Glomerular endothelial cell (primary cell): ENCODE results near the gene KRT77. TPM values are rescaled to one million over a fixed set of nuclear protein-coding genes. Genes with fewer than 3 reads are reported as not detected.
"Not testable (repeated sequence)": the region's sequence is repeated elsewhere in the genome, so short reads cannot be mapped to it uniquely, and the experiment has no call there.

Source experiments
- DNase-seq: peaks from one replicate; pipeline ENCODE4 v3.0.0-alpha.2; 2011; ENCODE audit warnings: low read depth, low spot score; ENCODE audit errors: extremely low read depth
- total RNA-seq: library from RNA; depleted of rRNA; stranded (reverse); fragments of >200 nt; gene quantifications from 2 replicates; pipeline ENCODE4 v1.2.3, GENCODE V29; 2015

The KRT77 gene
- total RNA-seq, 1 donor from 2014 or later: not detected

DNA sequence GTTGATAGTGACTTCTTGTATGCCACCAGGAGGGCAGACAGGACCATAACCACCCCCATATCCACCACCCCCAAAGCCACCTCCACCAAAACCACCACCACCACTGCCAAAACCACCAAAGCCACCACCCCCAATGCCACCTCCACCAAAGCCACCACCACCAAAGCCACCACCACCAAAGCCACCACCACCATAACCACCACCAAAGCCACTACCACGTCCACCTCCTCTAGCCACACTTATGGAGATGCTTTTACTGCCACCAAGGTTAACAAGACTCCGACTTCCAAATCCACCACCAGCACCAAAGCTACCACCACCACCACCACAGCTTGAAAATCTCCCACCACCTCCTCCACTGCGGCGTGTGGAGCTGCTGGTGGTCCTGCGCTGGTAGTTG is 23.4 kb downstream of the KRT77 start:
- no peak for DNase-seq

DNA sequence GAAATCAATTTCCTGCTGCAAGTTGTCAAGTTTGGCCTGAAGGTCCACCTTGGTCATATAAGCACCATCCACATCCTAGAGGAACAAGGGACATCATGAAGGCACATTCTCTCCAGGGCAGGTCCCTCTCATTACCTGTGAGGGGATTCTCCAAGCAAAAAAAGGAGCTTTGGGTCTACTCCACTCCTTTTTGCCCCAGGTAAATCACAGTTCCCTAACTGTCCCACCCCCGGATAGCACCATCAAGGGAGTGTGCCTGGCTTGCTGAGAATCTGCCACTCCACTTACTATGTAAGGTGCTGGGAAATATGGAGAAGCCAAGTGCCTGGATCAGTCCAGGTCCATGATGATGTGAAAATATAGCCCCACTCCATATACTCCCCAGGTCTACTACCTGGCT is 25.7 kb downstream of the KRT77 start:
- DNase-seq: no peak

- DNase-seq: no peak
These were observed 26.2 kb downstream of the KRT77 start for GRCh38 chr12:52677126-52677525.

DNA sequence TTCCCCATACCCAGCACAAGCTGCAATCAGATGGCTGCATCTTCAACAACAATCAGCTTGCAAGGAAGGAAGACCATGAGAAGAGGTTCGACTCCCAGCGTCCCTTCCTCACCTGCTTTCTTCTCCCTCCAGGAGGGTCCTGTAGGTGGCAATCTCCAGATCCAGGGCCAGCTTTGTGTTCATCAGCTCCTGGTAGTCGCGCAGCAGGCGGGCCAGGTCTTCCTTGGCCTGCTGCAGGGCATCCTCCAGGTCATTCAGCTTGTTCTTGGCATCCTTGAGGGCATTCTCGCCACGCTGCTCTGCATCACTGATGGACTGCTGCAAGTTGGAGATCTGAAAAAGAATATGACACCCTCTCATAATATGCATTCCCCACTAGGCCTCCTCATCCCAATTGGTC is 27.2 kb downstream of the KRT77 start:
- no peak for DNase-seq

DNA sequence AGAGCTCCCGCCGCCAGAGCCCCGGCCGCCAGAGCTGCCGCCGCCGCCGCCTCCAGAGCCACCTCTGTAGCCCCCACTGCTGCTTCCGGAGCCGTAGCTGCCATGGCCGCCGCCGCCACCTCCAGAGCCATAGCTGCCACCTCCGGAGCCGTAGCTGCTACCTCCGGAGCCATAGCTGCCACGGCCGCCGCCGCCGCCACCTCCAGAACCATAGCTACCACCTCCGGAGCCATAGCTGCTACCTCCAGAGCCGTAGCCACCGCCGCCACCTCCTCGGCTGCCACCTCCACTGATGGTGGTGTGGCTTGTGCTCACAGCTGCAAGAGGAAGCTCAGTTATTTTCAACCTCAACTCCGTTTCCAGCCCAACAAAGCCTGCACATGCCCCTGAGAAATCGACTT is 28.0 kb downstream of the KRT77 start:
- DNase-seq: no peak

DNA sequence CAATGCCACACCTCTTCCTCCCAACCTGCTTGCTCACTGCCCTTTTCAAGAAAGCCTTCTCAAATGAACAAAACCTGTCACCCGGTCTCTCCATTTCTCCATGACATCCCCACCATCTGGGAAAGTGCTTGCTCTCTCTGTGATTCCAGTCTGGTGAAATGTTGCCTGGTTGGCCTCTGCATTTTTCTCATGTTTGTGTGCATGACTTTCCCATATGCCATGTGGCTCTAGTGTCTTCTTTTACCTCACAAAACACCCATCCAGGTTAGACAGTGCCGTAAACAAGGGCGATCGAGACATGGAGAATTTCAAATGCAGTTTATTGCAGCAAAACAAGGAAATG is 28.9 kb downstream of the KRT77 start:
- DNase-seq: no peak

GRCh38 chr12:52673713-52674432 is 29.5 kb downstream of the KRT77 start:
- no peak for DNase-seq

DNA sequence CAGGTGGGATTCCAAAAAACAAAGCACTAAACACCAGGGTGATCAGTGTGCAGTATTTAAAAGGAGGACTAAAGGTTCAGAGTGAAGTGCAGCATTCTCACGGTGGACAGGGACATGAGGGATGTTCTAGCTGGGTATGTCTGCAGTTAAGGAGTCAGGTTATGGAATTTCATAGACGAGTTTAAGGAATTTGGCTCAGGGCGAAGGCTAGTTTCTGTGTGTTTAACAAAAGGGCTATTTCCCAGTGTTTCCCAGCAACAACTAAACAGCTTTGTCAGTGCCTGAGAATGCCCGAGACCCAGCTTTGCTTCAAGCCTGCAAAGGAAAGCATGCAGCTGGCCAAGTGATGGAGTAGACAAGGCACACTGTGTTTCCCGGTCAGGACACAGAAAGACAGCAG is 30.1 kb downstream of the KRT77 start:
- DNase-seq: no peak

GRCh38 chr12:52672321-52672933 is 30.9 kb downstream of the KRT77 start:
- DNase-seq: no peak

DNA sequence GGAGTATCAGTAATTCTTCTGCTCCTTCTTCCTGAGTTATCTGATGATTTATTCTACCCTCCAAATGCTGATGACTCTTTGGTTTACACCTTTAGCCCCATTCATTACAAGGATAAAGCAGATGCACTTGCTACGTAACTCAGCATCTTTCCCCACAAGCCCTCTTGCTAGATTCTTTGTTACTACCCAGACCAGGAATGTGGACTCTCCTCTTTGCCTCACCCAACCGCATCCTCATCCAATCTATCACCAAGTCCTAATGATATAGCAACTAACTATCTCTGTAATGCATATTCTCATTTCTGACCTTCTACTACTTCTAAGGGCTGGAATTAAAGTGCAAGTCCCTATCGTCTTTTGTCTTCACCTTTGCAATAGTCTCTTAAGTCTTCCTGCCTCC is 32.4 kb downstream of the KRT77 start:
- no peak for DNase-seq

- no peak for DNase-seq
These were observed 32.8 kb downstream of the KRT77 start for GRCh38 chr12:52670506-52670905.

DNA sequence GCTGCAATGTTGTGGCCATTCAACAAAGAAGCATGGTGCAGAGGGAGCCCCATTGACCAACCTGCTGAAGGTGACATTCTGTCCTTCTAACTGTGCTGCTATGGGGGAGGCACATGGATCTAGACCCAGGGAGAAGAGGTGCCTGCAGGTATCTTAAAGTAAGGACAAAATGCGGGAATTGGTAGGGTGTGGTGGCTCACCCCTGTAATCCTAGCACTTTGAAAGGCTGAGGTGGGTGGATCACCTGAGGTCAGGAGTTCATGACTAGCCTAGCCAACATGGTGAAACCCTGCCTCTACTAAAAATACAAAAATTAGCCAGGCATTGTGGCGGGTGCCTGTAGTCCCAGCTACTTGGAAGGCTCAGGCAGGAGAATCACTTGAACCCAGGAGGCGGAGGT is 33.4 kb downstream of the KRT77 start:
- not testable (repeated sequence) for DNase-seq

GRCh38 chr12:52669426-52669825 is 33.9 kb downstream of the KRT77 start:
- no peak for DNase-seq

- no peak for DNase-seq
These were observed 35.4 kb downstream of the KRT77 start for GRCh38 chr12:52667931-52668330.

GRCh38 chr12:52667509-52667908 is 35.8 kb downstream of the KRT77 start:
- no peak for DNase-seq

DNA sequence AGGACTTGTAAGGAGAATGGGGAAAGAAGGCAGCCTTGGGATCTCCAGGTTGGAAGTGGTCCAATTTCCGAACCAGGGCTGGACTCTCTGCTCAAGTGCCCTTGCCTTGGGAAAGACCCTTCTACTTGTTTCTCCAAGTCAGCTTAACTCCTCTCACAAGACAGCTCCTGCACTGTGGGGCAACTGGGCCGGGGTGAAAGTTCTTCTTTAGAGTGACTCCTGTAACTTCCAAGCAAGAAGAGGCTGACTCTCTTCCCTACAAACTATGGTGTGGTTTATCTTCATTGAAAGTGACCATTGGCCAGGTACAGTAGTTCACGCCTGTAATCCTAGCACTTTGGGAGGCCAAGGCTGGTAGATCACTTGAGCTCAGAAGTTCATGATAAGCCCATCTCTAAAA is 36.9 kb downstream of the KRT77 start:
- DNase-seq: no peak

DNA sequence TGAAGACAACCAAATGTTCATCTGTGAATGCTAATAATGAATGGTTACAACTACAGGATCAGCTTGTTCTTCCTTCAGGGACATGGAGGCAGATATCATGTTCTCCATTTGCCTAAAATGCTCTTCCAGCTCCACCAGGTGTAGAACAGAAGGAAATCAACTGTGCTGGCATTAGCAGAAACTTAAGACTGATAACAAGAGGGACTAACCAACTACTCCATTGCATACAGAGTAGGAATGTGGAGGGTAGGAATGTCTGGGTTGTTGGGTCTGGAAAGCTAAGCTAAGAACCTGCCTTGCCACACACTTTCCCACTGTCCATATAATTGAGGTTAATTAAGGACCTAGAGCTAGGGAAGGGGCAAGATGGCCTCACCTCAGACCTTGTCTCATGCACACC is 39.9 kb downstream of the KRT77 start:
- no peak for DNase-seq

DNA sequence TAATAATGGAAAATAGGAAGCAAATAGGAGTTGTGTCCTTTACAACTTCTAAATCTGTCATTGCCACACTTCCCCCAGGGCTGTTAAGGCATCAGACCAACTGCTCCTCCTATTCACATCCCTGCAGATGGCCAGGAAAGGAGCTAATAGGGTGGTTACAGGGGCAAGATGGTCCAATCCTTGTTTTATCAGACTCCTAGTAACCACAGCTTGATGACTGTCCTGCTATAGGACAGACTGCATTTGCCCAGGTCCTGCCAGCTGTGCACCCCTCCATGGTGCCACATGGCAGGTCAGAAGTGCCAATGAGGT is 40.5 kb downstream of the KRT77 start:
- DNase-seq: no peak

DNA sequence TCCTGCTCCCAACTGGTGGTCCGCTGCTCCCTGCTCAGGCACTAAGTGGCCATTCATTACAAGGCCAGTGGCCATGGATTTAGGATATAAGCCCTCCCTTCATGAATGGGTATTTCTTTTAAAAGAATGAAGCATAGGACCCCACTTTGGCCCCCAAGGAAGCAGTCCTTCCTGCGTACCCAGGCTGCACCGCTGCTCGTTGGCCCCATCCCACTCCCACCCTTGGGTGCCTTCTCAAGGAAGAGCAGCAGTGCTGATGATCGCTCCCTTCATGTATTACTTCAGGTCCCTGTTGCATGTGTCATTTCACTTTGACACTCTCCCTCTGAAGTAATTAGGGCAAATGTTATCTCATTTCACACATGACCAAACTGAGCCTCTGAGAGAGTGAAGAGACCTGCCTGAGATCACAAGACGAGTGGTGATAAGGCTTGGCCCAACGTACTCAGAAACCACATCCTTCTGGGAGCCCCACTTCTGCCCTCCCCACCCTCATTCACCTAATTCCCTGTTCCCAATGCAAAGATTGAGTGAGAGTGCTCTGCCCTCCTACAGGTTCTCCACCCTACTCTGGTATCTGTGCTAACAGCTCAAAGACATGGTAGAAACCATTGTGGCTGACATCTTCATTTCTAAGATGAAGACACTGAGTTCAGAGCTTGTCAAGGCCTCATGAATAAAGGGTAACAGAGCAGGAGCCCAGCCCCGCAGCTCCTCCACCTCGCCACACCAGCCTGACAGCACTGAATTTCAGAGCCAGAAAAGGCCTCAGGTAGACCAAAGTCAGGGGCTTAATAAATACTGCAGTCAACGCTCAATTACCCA is 41.0 kb downstream of the KRT77 start:
- no peak for DNase-seq

DNA sequence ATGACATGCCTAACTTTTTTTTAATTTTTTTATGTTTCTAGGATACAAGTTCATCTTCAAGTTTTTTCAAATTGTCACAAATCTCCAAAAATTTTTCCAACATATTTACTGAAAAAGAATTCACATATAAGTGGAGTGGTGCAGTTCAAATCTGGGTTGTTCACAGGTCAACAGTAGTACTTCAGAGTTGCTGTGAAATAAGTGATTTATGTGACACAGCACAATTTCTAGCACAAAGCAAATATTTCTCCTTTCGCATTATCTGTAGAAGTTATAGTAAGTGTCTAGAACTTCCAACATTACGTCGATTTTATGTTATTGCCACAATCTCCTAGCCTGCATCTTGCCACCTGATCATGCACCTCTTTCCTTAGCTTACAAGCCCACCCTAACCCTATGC is 41.7 kb downstream of the KRT77 start:
- DNase-seq: no peak

- DNase-seq: no peak
These were observed 42.3 kb downstream of the KRT77 start for GRCh38 chr12:52660934-52661499.

- DNase-seq: no peak
These were observed 43.4 kb downstream of the KRT77 start for GRCh38 chr12:52659951-52660350.
